Skin of body (tissue), 2 donors: ENCODE data around the gene EXOG. TPM values are rescaled to one million over a fixed set of nuclear protein-coding genes. Genes with fewer than 3 reads are reported as not detected.

ENCODE experiments used
- DNase-seq: peaks from one replicate; lab custom pipeline; 2025; lab: John Stamatoyannopoulos, UW
- total RNA-seq: library from RNA; depleted of rRNA; stranded (reverse); fragments of >200 nt; gene quantifications from one replicate; pipeline ENCODE4 v1.2.3, GENCODE V29; 2014

Gene EXOG
- total RNA-seq, 1 donor from 2014 or later, result 11.0 TPM

- DNase-seq, result no peak
These were observed 13.6 kb downstream of the EXOG start for GRCh38 chr3:38509732-38510131.

GRCh38 chr3:38510631-38511030, 14.5 kb downstream of the EXOG start:
- no peak for DNase-seq

- no peak for DNase-seq
These were observed 15.4 kb downstream of the EXOG start for GRCh38 chr3:38511546-38511945.

- DNase-seq, result no peak
These were observed 19.2 kb downstream of the EXOG start for GRCh38 chr3:38515367-38515766.

GRCh38 chr3:38516669-38517068, 20.5 kb downstream of the EXOG start:
- DNase-seq, result no peak

- DNase-seq, result no peak
These were observed 22.9 kb downstream of the EXOG start for GRCh38 chr3:38519000-38519399.

- DNase-seq, result no peak
These were observed 23.5 kb downstream of the EXOG start for GRCh38 chr3:38519651-38520050.

GRCh38 chr3:38521391-38521987, 25.3 kb downstream of the EXOG start:
- peak; percentile 47 for DNase-seq

- no peak for DNase-seq
These were observed 25.9 kb downstream of the EXOG start for GRCh38 chr3:38522002-38522401.

- DNase-seq, result no peak
These were observed 28.1 kb downstream of the EXOG start for GRCh38 chr3:38524141-38524739.

GRCh38 chr3:38526792-38527191, 30.7 kb downstream of the EXOG start:
- DNase-seq, result no peak

- no peak for DNase-seq
These were observed 32.3 kb downstream of the EXOG start for GRCh38 chr3:38528457-38528856.

GRCh38 chr3:38532529-38532928, 36.4 kb downstream of the EXOG start:
- no peak for DNase-seq

- no peak for DNase-seq
These were observed 37.3 kb downstream of the EXOG start for GRCh38 chr3:38533285-38533976.

- no peak for DNase-seq
These were observed 38.0 kb downstream of the EXOG start for GRCh38 chr3:38534180-38534579.

GRCh38 chr3:38534604-38535003, 38.5 kb downstream of the EXOG start:
- DNase-seq, result no peak

GRCh38 chr3:38536671-38537070, 40.5 kb downstream of the EXOG start:
- no peak for DNase-seq

- no peak for DNase-seq
These were observed 42.7 kb downstream of the EXOG start for GRCh38 chr3:38538773-38539353.

GRCh38 chr3:38541806-38542205, 45.7 kb downstream of the EXOG start:
- DNase-seq, result no peak

GRCh38 chr3:38542401-38543298, 46.5 kb downstream of the EXOG start:
- DNase-seq, result no peak

GRCh38 chr3:38543586-38543985, 47.4 kb downstream of the EXOG start:
- no peak for DNase-seq

GRCh38 chr3:38544926-38545325, 48.8 kb downstream of the EXOG start:
- DNase-seq, result no peak
